Activated CD4-positive, alpha-beta T cell treated with anti-CD3 and anti-CD28 coated beads, Interleukin-2, Interleukin-4, amounts not matched to agents 100 ng/mL and 50 ng/mL, durations not matched to agents 16 hours and 8 hours (primary cell): ENCODE measurements around the gene ELF1.
"Not testable (repeated sequence)": the region's sequence is repeated elsewhere in the genome, so short reads cannot be mapped to it uniquely, and the experiment has no call there.

Experiments
- DNase-seq: peaks from one replicate; pipeline ENCODE4 v3.0.0-alpha.2; 2020; ENCODE audit warnings: low spot score

The ELF1 gene

GRCh38 chr13:41042419-41042818 lies 23.3 kb upstream of the ELF1 start:
- not testable (repeated sequence) for DNase-seq

- DNase-seq = no peak
Observed at GRCh38 chr13:41040584-41041334, 21.6 kb upstream of the ELF1 start.

- no peak for DNase-seq
Observed at GRCh38 chr13:41039746-41040145, 20.6 kb upstream of the ELF1 start.

GRCh38 chr13:41036557-41036956 lies 17.4 kb upstream of the ELF1 start:
- DNase-seq = not testable (repeated sequence)

DNA sequence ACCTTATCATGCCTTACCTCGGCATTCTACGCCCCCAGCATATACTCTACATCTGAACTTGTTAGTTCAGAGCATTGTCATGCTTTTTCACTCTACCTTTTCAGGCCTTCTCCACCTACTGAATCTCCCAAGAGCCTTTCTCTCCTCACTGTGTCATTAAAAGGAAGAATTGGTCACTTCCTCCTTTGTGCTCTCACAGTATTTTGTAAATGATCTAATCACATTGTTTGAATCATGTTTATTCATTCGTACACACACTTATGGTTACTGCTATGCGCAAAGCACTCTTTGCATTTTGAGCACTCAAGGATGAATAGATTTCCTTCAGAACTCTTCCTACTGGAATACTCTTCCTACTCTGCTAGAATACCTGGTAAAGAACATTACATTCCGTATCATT lies 15.8 kb upstream of the ELF1 start:
- DNase-seq = no peak

- DNase-seq = no peak
Observed at GRCh38 chr13:41034382-41034781, 15.3 kb upstream of the ELF1 start.

DNA sequence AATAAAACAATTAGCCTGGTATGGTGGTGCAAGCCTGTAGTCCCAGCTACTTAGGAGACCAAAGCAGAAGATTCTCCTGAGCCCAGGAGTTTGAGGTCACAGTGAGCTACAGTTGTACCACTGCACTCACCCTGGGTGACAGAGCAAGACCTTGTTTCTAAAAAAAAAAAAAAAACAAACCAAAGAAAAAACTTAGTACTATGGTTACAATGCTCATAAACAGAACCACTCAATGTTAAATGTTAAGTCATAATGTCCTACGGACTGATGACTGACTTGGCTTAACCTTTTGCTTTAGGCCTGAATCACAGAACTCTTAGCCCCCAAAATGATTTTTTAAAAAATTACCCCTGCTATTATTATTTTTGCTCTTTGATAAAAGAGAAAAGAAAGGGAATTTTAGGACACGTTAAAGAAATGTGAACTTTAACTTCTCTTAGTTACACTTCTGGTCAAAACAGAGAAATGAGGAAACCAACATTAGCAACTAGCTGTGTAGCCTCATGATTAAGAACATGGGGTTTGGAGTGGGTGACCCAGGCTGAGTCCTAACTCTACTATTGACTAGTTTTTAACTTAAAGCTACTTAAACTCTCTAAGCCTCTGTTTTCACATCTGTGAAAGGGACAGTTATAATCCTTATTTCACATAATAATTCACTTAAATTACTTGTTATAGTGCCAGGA lies 13.7 kb upstream of the ELF1 start:
- no peak for DNase-seq

GRCh38 chr13:41029629-41030028 lies 10.5 kb upstream of the ELF1 start:
- DNase-seq = no peak

GRCh38 chr13:41028051-41028450 lies 8.9 kb upstream of the ELF1 start:
- DNase-seq = no peak

DNA sequence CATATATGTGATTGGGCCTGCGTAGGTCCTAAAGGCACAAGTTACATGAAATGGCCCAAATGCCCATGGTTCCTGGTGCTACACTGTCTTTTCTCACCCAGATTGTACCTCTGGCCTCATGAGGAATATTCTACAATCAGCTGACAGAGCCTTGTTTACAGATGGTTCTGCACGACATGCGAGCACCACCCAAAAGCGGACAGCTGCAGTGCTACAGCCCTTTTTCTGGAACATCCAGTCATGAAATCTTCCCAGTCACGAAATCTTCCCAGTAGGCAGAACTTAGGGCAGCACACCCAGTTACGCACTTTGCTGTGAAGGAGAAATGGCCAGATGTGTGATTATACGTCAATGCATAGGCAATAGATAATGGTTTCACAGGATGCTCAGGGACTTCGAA lies 7.7 kb upstream of the ELF1 start:
- DNase-seq = no peak

GRCh38 chr13:41025518-41025917 lies 6.4 kb upstream of the ELF1 start:
- DNase-seq = no peak

GRCh38 chr13:41019578-41020347 lies 647 bp upstream of the ELF1 start:
- DNase-seq = no peak

- DNase-seq = no peak
Observed at GRCh38 chr13:41018602-41018948, 541 bp downstream of the ELF1 start.

- DNase-seq = peak; percentile 50
Observed at GRCh38 chr13:41017817-41018601, 1.1 kb downstream of the ELF1 start.

GRCh38 chr13:41017159-41017558 lies 2.0 kb downstream of the ELF1 start:
- no peak for DNase-seq

- DNase-seq = no peak
Observed at GRCh38 chr13:41015920-41016319, 3.2 kb downstream of the ELF1 start.

DNA sequence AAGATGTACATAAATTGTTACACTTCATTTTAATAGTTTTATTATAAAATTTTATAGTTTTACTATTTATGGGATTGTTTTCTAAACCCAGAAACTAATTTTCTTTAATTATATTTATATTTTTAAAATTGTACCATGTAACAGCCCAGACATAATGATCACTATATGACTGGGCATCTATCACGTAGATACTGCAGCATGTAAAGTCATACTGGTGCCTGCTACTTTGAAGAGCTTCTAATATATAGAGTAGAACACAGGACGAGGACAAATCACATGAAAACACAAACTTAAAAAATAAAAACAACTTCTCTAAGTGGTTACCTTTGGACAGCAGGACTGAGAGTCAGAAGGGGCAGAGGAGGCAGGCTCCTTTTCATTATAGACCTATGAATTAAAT lies 5.3 kb downstream of the ELF1 start:
- peak; percentile 51 for DNase-seq

- DNase-seq = no peak
Observed at GRCh38 chr13:41012536-41012935, 6.6 kb downstream of the ELF1 start.

- DNase-seq = no peak
Observed at GRCh38 chr13:41011382-41011956, 7.6 kb downstream of the ELF1 start.

- peak; percentile 77 for DNase-seq
Observed at GRCh38 chr13:41008349-41008980, 10.7 kb downstream of the ELF1 start.

- peak; percentile 53 for DNase-seq
Observed at GRCh38 chr13:41007744-41008128, 11.4 kb downstream of the ELF1 start.
